ENCODE data around the gene IGIP.

IGIP gene

GRCh38 chr5:140093866-140094265 is 31.9 kb upstream of the IGIP start:
- ATAC-seq: no peak
- TF ChIP-seq ZFP3 (CRISPR knock-in tag; IDR thresholded peaks at IDR 0.05) (no peak), ZNF8 (CRISPR knock-in tag; IDR thresholded peaks at IDR 0.05) (no peak), TSHZ2 (CRISPR knock-in tag; IDR thresholded peaks at IDR 0.05) (no peak), SNAI2 (CRISPR knock-in tag; IDR thresholded peaks at IDR 0.05) (no peak), ZNF70 (CRISPR knock-in tag; IDR thresholded peaks at IDR 0.05) (no peak), RARB (CRISPR knock-in tag; IDR thresholded peaks at IDR 0.05) (no peak), CSRNP3 (CRISPR knock-in tag; IDR thresholded peaks at IDR 0.05) (no peak), OSR1 (CRISPR knock-in tag; IDR thresholded peaks at IDR 0.05) (no peak), POU6F1 (CRISPR knock-in tag; IDR thresholded peaks at IDR 0.05; ENCODE audit: borderline replicate concordance, low read depth) (no peak), ZNF565 (CRISPR knock-in tag; conservative IDR thresholded peaks at IDR 0.05; ENCODE audit: low read depth) (no peak), TCF4 (CRISPR knock-in tag; IDR thresholded peaks at IDR 0.05; ENCODE audit: borderline replicate concordance) (no peak), PATZ1 (CRISPR knock-in tag; IDR thresholded peaks at IDR 0.05; ENCODE audit: borderline replicate concordance) (no peak)

- no peak for TF ChIP-seq PATZ1 (CRISPR knock-in tag; IDR thresholded peaks at IDR 0.05; ENCODE audit: borderline replicate concordance)
- no peak for TF ChIP-seq POU6F1 (CRISPR knock-in tag; IDR thresholded peaks at IDR 0.05; ENCODE audit: borderline replicate concordance, low read depth)
- TF ChIP-seq ZC3H10 (CRISPR knock-in tag; IDR thresholded peaks at IDR 0.05): no peak
- no peak for TF ChIP-seq ZFP3 (CRISPR knock-in tag; IDR thresholded peaks at IDR 0.05)
- no peak for TF ChIP-seq BACH2 (CRISPR knock-in tag; IDR thresholded peaks at IDR 0.05; ENCODE audit: borderline replicate concordance)
- no peak for TF ChIP-seq CREB5 (CRISPR knock-in tag; IDR thresholded peaks at IDR 0.05; ENCODE audit: low read depth)
- TF ChIP-seq ZFP30 (CRISPR knock-in tag; IDR thresholded peaks at IDR 0.05): no peak
- TF ChIP-seq ISL1 (CRISPR knock-in tag; IDR thresholded peaks at IDR 0.05): no peak
- no peak for TF ChIP-seq ZNF8 (CRISPR knock-in tag; IDR thresholded peaks at IDR 0.05)
- TF ChIP-seq CSRNP3 (CRISPR knock-in tag; IDR thresholded peaks at IDR 0.05): no peak
- TF ChIP-seq GLIS3 (CRISPR knock-in tag; IDR thresholded peaks at IDR 0.05): no peak
- no peak for TF ChIP-seq ARNTL (CRISPR knock-in tag; IDR thresholded peaks at IDR 0.05; ENCODE audit: borderline replicate concordance, low read depth)
- no peak for TF ChIP-seq TCF4 (CRISPR knock-in tag; IDR thresholded peaks at IDR 0.05; ENCODE audit: borderline replicate concordance)
- no peak for TF ChIP-seq ESRRG (CRISPR knock-in tag; IDR thresholded peaks at IDR 0.05)
- ATAC-seq: no peak
Observed at GRCh38 chr5:140094889-140095288, 30.8 kb upstream of the IGIP start.
